ENCODE results near the gene ZNF697.
A peak's percentile ranks its signal among the peaks of the same experiment; 100 is the strongest.

The ZNF697 gene

GRCh38 chr1:119653135-119653838, 5.2 kb upstream of the ZNF697 start:
- no peaks in the 10 kb centered on the region for H3K36me3 ChIP-seq
- no peak overlapping the region for H3K27ac ChIP-seq
- peaks cover 2 to 6% of the 10 kb centered on the region in 2 experiments for H3K4me1 ChIP-seq (ENCODE audit: control insufficient read depth in 1 of 2, insufficient read depth in 1 of 2, low read depth in 1 of 2, low read length in 1 of 2)
- H3K27me3 ChIP-seq, result peaks cover 90% of the 10 kb centered on the region
- no peak overlapping the region for H3K4me3 ChIP-seq (ENCODE audit: low read depth in 1 of 2, low read length in 1 of 2)
- H3K9me3 ChIP-seq, result no peaks in the 10 kb centered on the region
- TF ChIP-seq CTCF (IDR thresholded peaks at IDR 0.05), result no peak

GRCh38 chr1:119652587-119652986, 4.5 kb upstream of the ZNF697 start:
- Histone ChIP-seq H3K27ac (no peak overlapping the region), H3K4me3 (ENCODE audit: low read depth in 1 of 2, low read length in 1 of 2) (no peak overlapping the region), H3K27me3 (peaks cover 96% of the 10 kb centered on the region), H3K36me3 (no peaks in the 10 kb centered on the region), H3K4me1 (ENCODE audit: control insufficient read depth in 1 of 2, insufficient read depth in 1 of 2, low read depth in 1 of 2, low read length in 1 of 2) (peaks cover 6 to 9% of the 10 kb centered on the region in 2 experiments), H3K9me3 (no peaks in the 10 kb centered on the region)
- no peak for TF ChIP-seq CTCF (IDR thresholded peaks at IDR 0.05)

- Histone ChIP-seq H3K9me3 (no peaks in the 10 kb centered on the region), H3K4me1 (ENCODE audit: control insufficient read depth in 1 of 2, insufficient read depth in 1 of 2, low read depth in 1 of 2, low read length in 1 of 2) (peaks cover 16 to 17% of the 10 kb centered on the region in 2 experiments), H3K27ac (no peak overlapping the region), H3K36me3 (no peaks in the 10 kb centered on the region), H3K27me3 (peaks cover 100% of the 10 kb centered on the region), H3K4me3 (ENCODE audit: low read depth in 1 of 2, low read length in 1 of 2) (no peak overlapping the region)
- no peak for TF ChIP-seq CTCF (IDR thresholded peaks at IDR 0.05)
These were observed 3.6 kb upstream of the ZNF697 start for GRCh38 chr1:119651641-119652040.

- Histone ChIP-seq H3K4me3 (ENCODE audit: low read depth in 1 of 2, low read length in 1 of 2) (no peak overlapping the region), H3K36me3 (no peaks in the 10 kb centered on the region), H3K27ac (no peak overlapping the region), H3K4me1 (ENCODE audit: control insufficient read depth in 1 of 2, insufficient read depth in 1 of 2, low read depth in 1 of 2, low read length in 1 of 2) (peaks cover 21 to 22% of the 10 kb centered on the region in 2 experiments), H3K27me3 (peaks cover 100% of the 10 kb centered on the region), H3K9me3 (no peaks in the 10 kb centered on the region)
- no peak for TF ChIP-seq CTCF (IDR thresholded peaks at IDR 0.05)
These were observed 3.1 kb upstream of the ZNF697 start for GRCh38 chr1:119651133-119651532.

- Histone ChIP-seq H3K27ac (no peak overlapping the region), H3K9me3 (no peaks in the 10 kb centered on the region), H3K4me1 (ENCODE audit: control insufficient read depth in 1 of 2, insufficient read depth in 1 of 2, low read depth in 1 of 2, low read length in 1 of 2) (peaks cover 31 to 32% of the 10 kb centered on the region in 2 experiments), H3K36me3 (no peaks in the 10 kb centered on the region), H3K4me3 (ENCODE audit: low read depth in 1 of 2, low read length in 1 of 2) (peak overlapping the region; percentile 60 to 63), H3K27me3 (peaks cover 85% of the 10 kb centered on the region)
- TF ChIP-seq CTCF (IDR thresholded peaks at IDR 0.05), result no peak
These were observed 546 bp upstream of the ZNF697 start for GRCh38 chr1:119648620-119649004.

Data from neutrophil (primary cell).